ENCODE results near the gene CDH12.

Gene CDH12

GRCh38 chr5:22651355-22651754 lies 201.8 kb downstream of the CDH12 start:
- no peak overlapping the region for H2AFZ ChIP-seq (ENCODE audit: low read depth, low read length)
- no peaks in the 10 kb centered on the region for H3K36me3 ChIP-seq (replicated peaks; ENCODE audit: low read depth, low read length)
- no peak overlapping the region for H3K27ac ChIP-seq (ENCODE audit: low read length)
- H3K4me1 ChIP-seq (ENCODE audit: low read length) = no peaks in the 10 kb centered on the region
- H3K9me3 ChIP-seq (ENCODE audit: insufficient read depth, low read length) = no peaks in the 10 kb centered on the region
- no peaks in the 10 kb centered on the region for H3K79me2 ChIP-seq (ENCODE audit: low read length)
- no peaks in the 10 kb centered on the region for H3K27me3 ChIP-seq (ENCODE audit: low read depth, low read length)
- no peak overlapping the region for H3K9ac ChIP-seq (ENCODE audit: low read length)
- no peak for TF ChIP-seq EZH2phosphoT487 (IDR thresholded peaks at IDR 0.05; ENCODE audit: low read depth)
- TF ChIP-seq CTCF (IDR thresholded peaks at IDR 0.05; ENCODE audit: low read depth, low read length) = no peak
- no peaks in the 10 kb centered on the region for H4K20me1 ChIP-seq (ENCODE audit: insufficient read depth, low read length)
- no peak overlapping the region for H3K4me2 ChIP-seq (ENCODE audit: low read length)
- no peak overlapping the region for H3K4me3 ChIP-seq (ENCODE audit: low read length)

DNA sequence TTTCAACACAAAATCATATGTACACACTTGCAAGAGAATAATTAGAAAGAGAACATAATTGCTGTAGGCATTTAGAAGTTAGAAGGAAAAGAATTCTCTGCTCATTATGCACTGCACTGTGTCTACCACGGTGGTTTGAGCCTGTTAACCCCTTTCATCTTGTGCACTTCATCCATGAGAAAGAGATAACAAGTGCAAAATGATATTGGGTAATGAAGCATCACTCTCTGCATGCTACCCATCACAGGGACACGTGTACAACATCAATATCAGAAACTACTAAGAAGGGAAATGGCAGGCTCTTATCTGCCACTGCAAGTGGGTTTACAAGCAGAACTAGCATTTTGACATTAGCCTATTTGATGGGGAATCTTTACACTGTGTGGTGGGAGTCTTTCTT lies 202.6 kb downstream of the CDH12 start:
- H3K9ac ChIP-seq (ENCODE audit: low read length) = no peak overlapping the region
- no peaks in the 10 kb centered on the region for H4K20me1 ChIP-seq (ENCODE audit: insufficient read depth, low read length)
- H3K36me3 ChIP-seq (replicated peaks; ENCODE audit: low read depth, low read length) = no peaks in the 10 kb centered on the region
- H3K4me3 ChIP-seq (ENCODE audit: low read length) = no peak overlapping the region
- no peak for TF ChIP-seq CTCF (IDR thresholded peaks at IDR 0.05; ENCODE audit: low read depth, low read length)
- TF ChIP-seq EZH2phosphoT487 (IDR thresholded peaks at IDR 0.05; ENCODE audit: low read depth) = no peak
- H2AFZ ChIP-seq (ENCODE audit: low read depth, low read length) = no peak overlapping the region
- no peaks in the 10 kb centered on the region for H3K27me3 ChIP-seq (ENCODE audit: low read depth, low read length)
- H3K9me3 ChIP-seq (ENCODE audit: insufficient read depth, low read length) = no peaks in the 10 kb centered on the region
- no peaks in the 10 kb centered on the region for H3K4me1 ChIP-seq (ENCODE audit: low read length)
- no peak overlapping the region for H3K4me2 ChIP-seq (ENCODE audit: low read length)
- H3K27ac ChIP-seq (ENCODE audit: low read length) = no peak overlapping the region
- no peaks in the 10 kb centered on the region for H3K79me2 ChIP-seq (ENCODE audit: low read length)

- no peak overlapping the region for H3K4me3 ChIP-seq (ENCODE audit: low read length)
- H2AFZ ChIP-seq (ENCODE audit: low read depth, low read length) = no peak overlapping the region
- no peaks in the 10 kb centered on the region for H3K4me1 ChIP-seq (ENCODE audit: low read length)
- no peak overlapping the region for H3K27ac ChIP-seq (ENCODE audit: low read length)
- no peaks in the 10 kb centered on the region for H3K9me3 ChIP-seq (ENCODE audit: insufficient read depth, low read length)
- H3K79me2 ChIP-seq (ENCODE audit: low read length) = no peaks in the 10 kb centered on the region
- H3K9ac ChIP-seq (ENCODE audit: low read length) = no peak overlapping the region
- no peaks in the 10 kb centered on the region for H3K27me3 ChIP-seq (ENCODE audit: low read depth, low read length)
- no peaks in the 10 kb centered on the region for H4K20me1 ChIP-seq (ENCODE audit: insufficient read depth, low read length)
- H3K36me3 ChIP-seq (replicated peaks; ENCODE audit: low read depth, low read length) = no peaks in the 10 kb centered on the region
- H3K4me2 ChIP-seq (ENCODE audit: low read length) = no peak overlapping the region
- TF ChIP-seq CTCF (IDR thresholded peaks at IDR 0.05; ENCODE audit: low read depth, low read length) = no peak
- TF ChIP-seq EZH2phosphoT487 (IDR thresholded peaks at IDR 0.05; ENCODE audit: low read depth) = no peak
These were observed 204.1 kb downstream of the CDH12 start for GRCh38 chr5:22649074-22649473.

DNA sequence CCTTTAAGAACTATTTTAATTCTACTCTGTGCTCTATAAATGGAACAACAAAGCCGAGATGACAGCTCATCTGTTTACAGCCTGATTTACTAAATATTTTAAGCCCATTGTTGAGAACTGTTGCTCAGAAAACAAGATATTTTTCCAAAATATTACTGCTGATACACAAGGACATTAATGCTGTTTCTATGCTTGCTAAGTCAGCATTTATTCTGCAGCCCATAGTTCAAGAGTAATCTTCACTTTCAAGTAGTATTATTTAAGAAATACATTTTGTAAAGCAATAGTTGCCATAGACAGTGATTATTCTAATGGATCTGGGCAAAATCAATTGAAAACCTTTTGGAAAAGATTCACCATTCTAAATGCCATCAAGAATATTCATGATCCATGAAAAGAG lies 208.3 kb downstream of the CDH12 start:
- Histone ChIP-seq H3K79me2 (ENCODE audit: low read length) (no peaks in the 10 kb centered on the region), H3K36me3 (replicated peaks; ENCODE audit: low read depth, low read length) (no peaks in the 10 kb centered on the region), H3K27me3 (ENCODE audit: low read depth, low read length) (no peaks in the 10 kb centered on the region), H4K20me1 (ENCODE audit: insufficient read depth, low read length) (no peaks in the 10 kb centered on the region), H3K4me3 (ENCODE audit: low read length) (no peak overlapping the region), H3K4me1 (ENCODE audit: low read length) (no peaks in the 10 kb centered on the region), H3K9ac (ENCODE audit: low read length) (no peak overlapping the region), H3K9me3 (ENCODE audit: insufficient read depth, low read length) (no peaks in the 10 kb centered on the region), H3K27ac (ENCODE audit: low read length) (no peak overlapping the region), H2AFZ (ENCODE audit: low read depth, low read length) (no peak overlapping the region), H3K4me2 (ENCODE audit: low read length) (no peak overlapping the region)
- no peak for TF ChIP-seq CTCF (IDR thresholded peaks at IDR 0.05; ENCODE audit: low read depth, low read length)
- no peak for TF ChIP-seq EZH2phosphoT487 (IDR thresholded peaks at IDR 0.05; ENCODE audit: low read depth)
